RPMI8226 (cell line): ENCODE data around the gene HIPK1.
"Not testable (repeated sequence)": the region's sequence is repeated elsewhere in the genome, so short reads cannot be mapped to it uniquely, and the experiment has no call there.

Experiments used
- DNase-seq: peaks from one replicate; pipeline ENCODE4 v3.0.0-alpha.2; 2015

The HIPK1 gene

GRCh38 chr1:113983826-113984225, 54.7 kb downstream of the HIPK1 start:
- DNase-seq, result no peak

GRCh38 chr1:113984710-113985109, 55.6 kb downstream of the HIPK1 start:
- no peak for DNase-seq

- no peak for DNase-seq
Observed at GRCh38 chr1:113986802-113987201, 57.7 kb downstream of the HIPK1 start.

GRCh38 chr1:113987259-113987658, 58.1 kb downstream of the HIPK1 start:
- no peak for DNase-seq

- no peak for DNase-seq
Observed at GRCh38 chr1:113990530-113990929, 61.4 kb downstream of the HIPK1 start.

GRCh38 chr1:113990961-113991360, 61.8 kb downstream of the HIPK1 start:
- no peak for DNase-seq

GRCh38 chr1:113991467-113991997, 62.4 kb downstream of the HIPK1 start:
- DNase-seq, result no peak

- DNase-seq, result no peak
Observed at GRCh38 chr1:113993072-113993471, 63.9 kb downstream of the HIPK1 start.

- no peak for DNase-seq
Observed at GRCh38 chr1:113993766-113994165, 64.6 kb downstream of the HIPK1 start.

GRCh38 chr1:113995382-113995781, 66.3 kb downstream of the HIPK1 start:
- no peak for DNase-seq

GRCh38 chr1:113998361-113998760, 69.2 kb downstream of the HIPK1 start:
- DNase-seq, result no peak

GRCh38 chr1:113999233-113999632, 70.1 kb downstream of the HIPK1 start:
- no peak for DNase-seq

GRCh38 chr1:113999799-114000198, 70.7 kb downstream of the HIPK1 start:
- DNase-seq, result no peak

- DNase-seq, result no peak
Observed at GRCh38 chr1:114000406-114000805, 71.3 kb downstream of the HIPK1 start.

- no peak for DNase-seq
Observed at GRCh38 chr1:114002492-114003239, 73.5 kb downstream of the HIPK1 start.

GRCh38 chr1:114003431-114003830, 74.3 kb downstream of the HIPK1 start:
- DNase-seq, result no peak

GRCh38 chr1:114006825-114007224, 77.7 kb downstream of the HIPK1 start:
- DNase-seq, result not testable (repeated sequence)

GRCh38 chr1:114008480-114008941, 79.4 kb downstream of the HIPK1 start:
- DNase-seq, result no peak

- DNase-seq, result no peak
Observed at GRCh38 chr1:114008993-114009392, 79.9 kb downstream of the HIPK1 start.

GRCh38 chr1:114009393-114009792, 80.3 kb downstream of the HIPK1 start:
- no peak for DNase-seq

GRCh38 chr1:114010433-114011184, 81.5 kb downstream of the HIPK1 start:
- DNase-seq, result no peak

- no peak for DNase-seq
Observed at GRCh38 chr1:114011796-114012195, 82.7 kb downstream of the HIPK1 start.

GRCh38 chr1:114015075-114015474, 86.0 kb downstream of the HIPK1 start:
- no peak for DNase-seq

- DNase-seq, result not testable (repeated sequence)
Observed at GRCh38 chr1:114019724-114020123, 90.6 kb downstream of the HIPK1 start.
